OCI-LY1 (cell line): ENCODE measurements around the gene ZBTB38.

Experiments
- H2AFZ ChIP-seq: fragments of 200-600 bp; sonication (generic), shearing (Covaris generic); 2 replicates; pipeline ENCODE4 v1.6.0; 2014; ENCODE audit warnings: antibody characterized with exemption, mild to moderate bottlenecking, low read length
- H3F3A ChIP-seq: fragments of 200-600 bp; sonication (generic), shearing (Covaris generic); 2 replicates; pipeline ENCODE4 v1.6.0; 2014; ENCODE audit warnings: mild to moderate bottlenecking, antibody characterized with exemption, low read length, moderate library complexity; ENCODE audit not compliant: insufficient read depth
- H3K27ac ChIP-seq: fragments of 200-600 bp; sonication (generic); 2 replicates; pipeline ENCODE4 v1.5.1; 2014; ENCODE audit warnings: low read length, mixed run types, mild to moderate bottlenecking, low read depth; ENCODE audit not compliant: poor library complexity, severe bottlenecking
- H3K27me3 ChIP-seq: fragments of 200-600 bp; sonication (generic); 2 replicates; pipeline ENCODE4 v1.6.0; 2014; ENCODE audit warnings: antibody characterized with exemption, mild to moderate bottlenecking, low read length, moderate library complexity; ENCODE audit not compliant: insufficient read depth
- H3K36me3 ChIP-seq: fragments of 200-600 bp; sonication (generic); 2 replicates; pipeline ENCODE4 v1.6.1; 2014; ENCODE audit warnings: mild to moderate bottlenecking, antibody characterized with exemption, low read length, moderate library complexity, mixed read lengths; ENCODE audit not compliant: insufficient read depth
- H3K4me1 ChIP-seq: fragments of 200-600 bp; sonication (generic); 2 replicates; pipeline ENCODE4 v1.5.1; 2014; ENCODE audit warnings: mild to moderate bottlenecking, low read length, moderate library complexity; ENCODE audit not compliant: insufficient read depth, severe bottlenecking
- H3K4me2 ChIP-seq: fragments of 200-600 bp; sonication (generic), shearing (Covaris generic); 2 replicates; pipeline ENCODE4 v1.6.1; 2014; ENCODE audit warnings: low read length
- H3K4me3 ChIP-seq: fragments of 200-600 bp; sonication (generic); 2 replicates; pipeline ENCODE4 v1.5.1; 2014; ENCODE audit warnings: low read length, low read depth, mild to moderate bottlenecking, mixed read lengths; ENCODE audit not compliant: poor library complexity, severe bottlenecking
- H3K79me2 ChIP-seq: fragments of 200-600 bp; shearing (Covaris generic); 2 replicates; pipeline ENCODE4 v1.6.1; 2016; ENCODE audit warnings: mixed run types, low read length, mixed read lengths; ENCODE audit not compliant: insufficient read depth
- H3K9ac ChIP-seq: fragments of 200-600 bp; sonication (generic), shearing (Covaris generic); 2 replicates; pipeline ENCODE4 v1.6.1; 2014; ENCODE audit warnings: mild to moderate bottlenecking, low read length, mixed read lengths
- H3K9me2 ChIP-seq: fragments of 200-600 bp; sonication (generic), shearing (Covaris generic); 2 replicates; pipeline ENCODE4 v1.6.1; 2014; ENCODE audit warnings: low read depth, mild to moderate bottlenecking, low read length, mixed read lengths
- H3K9me3 ChIP-seq: fragments of 200-600 bp; shearing (Covaris generic); 2 replicates; pipeline ENCODE4 v1.6.1; 2014; ENCODE audit warnings: low read length, mixed read lengths
- H4K20me1 ChIP-seq: fragments of 200-600 bp; sonication (generic), shearing (Covaris generic); 2 replicates; pipeline ENCODE4 v1.6.0; 2016; ENCODE audit warnings: mild to moderate bottlenecking, low read length; ENCODE audit not compliant: insufficient read depth
- EZH2 ChIP-seq: fragments of 200-600 bp; sonication (generic), shearing (Covaris generic); IDR thresholded peaks from 2 replicates; pipeline ENCODE4 v1.8.0; 2017; ENCODE audit warnings: borderline replicate concordance, mixed run types, mild to moderate bottlenecking, antibody characterized with exemption, low read length, moderate library complexity, mixed read lengths
- TF ChIP-seq, protein P1 (sequence below): fragments of 200-600 bp; sonication (generic), shearing (Covaris generic); IDR thresholded peaks from 2 replicates; pipeline ENCODE4 v1.5.1; 2017; ENCODE audit warnings: mild to moderate bottlenecking, antibody characterized with exemption, low read length, moderate library complexity, mixed read lengths

The ZBTB38 gene

DNA sequence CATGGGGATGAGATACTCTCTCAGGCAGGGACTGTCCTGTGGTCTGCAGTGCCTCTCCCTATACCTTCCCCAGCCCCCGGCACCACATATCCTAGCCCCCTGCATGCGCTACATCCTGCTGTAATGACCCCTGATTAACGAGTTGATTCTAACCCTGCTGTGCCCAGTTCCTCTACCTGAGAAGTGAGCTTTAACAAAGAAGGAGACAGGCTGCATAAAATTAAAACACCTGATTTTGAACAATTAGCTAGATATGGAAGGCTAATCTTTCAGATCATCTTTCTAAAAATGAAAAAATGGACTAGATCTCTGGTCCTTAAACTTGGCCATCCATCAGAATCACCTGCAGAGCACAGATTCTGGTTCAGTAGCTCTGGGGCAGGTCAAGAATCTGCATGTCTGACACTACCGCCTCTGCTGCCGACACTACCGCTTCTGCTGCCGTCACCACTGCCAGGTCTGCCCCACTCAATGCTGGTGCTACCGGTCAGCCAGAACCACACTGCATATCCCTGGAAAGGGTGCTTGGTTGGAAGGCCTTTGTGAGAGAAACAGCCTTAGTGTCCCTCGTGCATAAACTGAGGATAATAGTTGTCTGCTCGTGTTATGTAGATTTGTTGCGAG lies 33.6 kb upstream of the ZBTB38 start:
- Histone ChIP-seq H4K20me1 (no peaks in the 10 kb centered on the region), H3K4me1 (peaks cover 10% of the 10 kb centered on the region), H3K9me2 (no peaks in the 10 kb centered on the region), H3K79me2 (no peaks in the 10 kb centered on the region), H3K27me3 (no peaks in the 10 kb centered on the region), H3K9me3 (0 out of 2 replicates have a peak, but pooled peaks cover 4% of the 10 kb centered on the region), H3F3A (no peaks in the 10 kb centered on the region), H3K36me3 (no peaks in the 10 kb centered on the region), H3K27ac (no peak overlapping the region), H2AFZ (no peak overlapping the region), H3K4me3 (no peak overlapping the region), H3K4me2 (no peak overlapping the region), H3K9ac (no peak overlapping the region)
- no peak for TF ChIP-seq EZH2
- TF ChIP-seq, protein P1, sequence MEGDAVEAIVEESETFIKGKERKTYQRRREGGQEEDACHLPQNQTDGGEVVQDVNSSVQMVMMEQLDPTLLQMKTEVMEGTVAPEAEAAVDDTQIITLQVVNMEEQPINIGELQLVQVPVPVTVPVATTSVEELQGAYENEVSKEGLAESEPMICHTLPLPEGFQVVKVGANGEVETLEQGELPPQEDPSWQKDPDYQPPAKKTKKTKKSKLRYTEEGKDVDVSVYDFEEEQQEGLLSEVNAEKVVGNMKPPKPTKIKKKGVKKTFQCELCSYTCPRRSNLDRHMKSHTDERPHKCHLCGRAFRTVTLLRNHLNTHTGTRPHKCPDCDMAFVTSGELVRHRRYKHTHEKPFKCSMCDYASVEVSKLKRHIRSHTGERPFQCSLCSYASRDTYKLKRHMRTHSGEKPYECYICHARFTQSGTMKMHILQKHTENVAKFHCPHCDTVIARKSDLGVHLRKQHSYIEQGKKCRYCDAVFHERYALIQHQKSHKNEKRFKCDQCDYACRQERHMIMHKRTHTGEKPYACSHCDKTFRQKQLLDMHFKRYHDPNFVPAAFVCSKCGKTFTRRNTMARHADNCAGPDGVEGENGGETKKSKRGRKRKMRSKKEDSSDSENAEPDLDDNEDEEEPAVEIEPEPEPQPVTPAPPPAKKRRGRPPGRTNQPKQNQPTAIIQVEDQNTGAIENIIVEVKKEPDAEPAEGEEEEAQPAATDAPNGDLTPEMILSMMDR = no peak

DNA sequence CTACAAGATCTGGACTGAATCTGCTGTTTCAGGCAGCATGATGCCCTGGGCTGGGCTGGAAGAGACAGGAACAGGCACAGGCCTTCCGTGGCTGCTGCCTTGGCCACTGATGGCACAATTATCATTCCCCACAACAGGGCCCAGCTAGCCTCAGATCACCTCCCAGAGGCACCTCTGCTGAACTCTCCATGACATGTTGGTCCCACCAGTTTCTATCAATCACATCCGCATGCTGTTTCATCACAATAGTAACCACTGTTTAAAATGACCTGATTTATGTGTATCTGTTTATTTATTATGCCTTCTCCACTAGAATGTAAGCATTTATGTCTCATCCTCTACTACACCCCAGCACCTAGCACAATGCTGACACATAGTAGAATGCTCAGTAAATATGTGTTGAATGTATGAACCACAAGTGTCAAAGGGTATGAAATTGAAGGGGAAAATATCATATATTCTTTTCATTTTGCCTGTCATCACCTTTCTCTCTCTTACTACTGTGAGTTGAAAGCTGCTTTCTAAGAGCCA lies 32.7 kb upstream of the ZBTB38 start:
- peaks cover 10% of the 10 kb centered on the region for H3K4me1 ChIP-seq
- H3K27ac ChIP-seq = no peak overlapping the region
- no peak overlapping the region for H3K4me2 ChIP-seq
- TF ChIP-seq EZH2 = no peak
- TF ChIP-seq, protein P1 = no peak
- no peak overlapping the region for H3K9ac ChIP-seq
- no peaks in the 10 kb centered on the region for H3K79me2 ChIP-seq
- no peaks in the 10 kb centered on the region for H4K20me1 ChIP-seq
- no peaks in the 10 kb centered on the region for H3K9me2 ChIP-seq
- no peak overlapping the region for H2AFZ ChIP-seq
- no peak overlapping the region for H3K4me3 ChIP-seq
- H3K27me3 ChIP-seq = no peaks in the 10 kb centered on the region
- no peaks in the 10 kb centered on the region for H3K36me3 ChIP-seq
- no peaks in the 10 kb centered on the region for H3F3A ChIP-seq
- H3K9me3 ChIP-seq = 0 out of 2 replicates have a peak, but pooled peaks cover 4% of the 10 kb centered on the region

DNA sequence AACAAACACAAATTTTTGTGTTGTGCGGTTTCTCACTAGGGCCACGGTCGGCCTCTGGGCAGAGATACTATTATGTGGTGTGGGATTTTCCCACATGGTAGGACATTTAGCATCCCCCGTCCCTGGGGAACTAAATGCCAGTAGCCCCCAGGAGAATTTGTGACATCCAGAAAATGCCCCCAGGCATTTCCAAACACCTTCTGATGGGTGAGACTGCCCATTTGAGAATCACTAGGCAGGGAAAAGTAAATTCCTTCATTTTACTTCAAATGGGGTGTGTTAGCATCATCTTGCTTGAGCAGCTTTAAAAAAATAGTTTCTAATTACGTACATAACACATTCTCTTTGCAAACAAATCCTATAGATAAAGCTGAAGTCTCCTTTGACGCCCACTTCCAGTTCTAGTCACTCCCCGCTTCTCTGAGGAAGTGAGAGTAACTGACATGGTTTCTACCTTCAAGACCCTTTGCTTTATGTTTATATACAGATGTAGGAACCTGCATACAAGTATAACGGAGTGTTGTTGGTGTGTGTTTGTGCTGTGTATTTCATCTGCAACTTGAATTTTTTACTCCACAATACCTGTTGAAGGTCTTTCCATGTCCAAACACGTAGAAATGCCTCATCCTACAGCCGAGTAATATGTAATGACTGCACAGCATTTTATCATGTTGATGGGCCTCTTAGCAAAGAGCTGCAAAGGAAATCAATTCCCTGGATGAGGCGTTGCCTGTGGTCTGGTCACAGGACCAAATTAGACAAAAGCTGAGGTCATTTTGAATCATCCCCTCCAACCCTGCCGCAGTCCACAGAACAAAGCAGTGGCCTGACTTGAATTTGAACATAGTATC lies 31.4 kb upstream of the ZBTB38 start:
- Histone ChIP-seq H3K36me3 (no peaks in the 10 kb centered on the region), H2AFZ (peak overlapping the region; percentile 71; the same call in 1 of the 2 replicates), H3K4me2 (no peak overlapping the region; the same call in 1 of the 2 replicates), H3K9me2 (no peaks in the 10 kb centered on the region), H3K27me3 (no peaks in the 10 kb centered on the region), H3F3A (no peaks in the 10 kb centered on the region), H3K27ac (no peak overlapping the region), H3K79me2 (no peaks in the 10 kb centered on the region), H3K4me3 (no peak overlapping the region), H3K9me3 (0 out of 2 replicates have a peak, but pooled peaks cover 4% of the 10 kb centered on the region), H3K4me1 (peaks cover 10% of the 10 kb centered on the region), H3K9ac (no peak overlapping the region), H4K20me1 (no peaks in the 10 kb centered on the region)
- no peak for TF ChIP-seq EZH2
- TF ChIP-seq, protein P1 = no peak
